Esophagus muscularis mucosa (tissue), 4 donors: ENCODE measurements around the gene OR10C1. TPM values are rescaled to one million over a fixed set of nuclear protein-coding genes. Genes with fewer than 3 reads are reported as not detected.
"Not testable (repeated sequence)": the region's sequence is repeated elsewhere in the genome, so short reads cannot be mapped to it uniquely, and the experiment has no call there.

Experiments used
- DNase-seq: peaks from one replicate; pipeline ENCODE4 v3.0.0-alpha.2; 2017; ENCODE audit errors: extremely low spot score
- H3K27ac ChIP-seq, 4 donors: fragments of 200-600 bp; sonication (generic); replicated peaks in 1 of 4; 1 replicate in 3 of 4; 2 replicates in 1 of 4; pipeline ENCODE4 v1.5.1; 2016 to 2019; ENCODE audit warnings: mild to moderate bottlenecking in 1 of 4
- H3K27me3 ChIP-seq, 4 donors: fragments of 200-600 bp; sonication (generic); one replicate each; pipeline versions ENCODE4 v1.5.1 to v1.6.0; 2016 to 2019
- H3K36me3 ChIP-seq, 4 donors: fragments of 200-600 bp; sonication (generic); one replicate each; pipeline ENCODE4 v1.5.1; 2016 to 2019
- H3K4me1 ChIP-seq, 4 donors: fragments of 200-600 bp; sonication (generic); one replicate each; pipeline ENCODE4 v1.5.1; 2016 to 2019
- H3K4me3 ChIP-seq, 4 donors: fragments of 200-600 bp; sonication (generic); 1 replicate in 2 of 4; 2 replicates in 2 of 4; pipeline ENCODE4 v1.5.1; 2016 to 2019; ENCODE audit warnings: mild to moderate bottlenecking in 4 of 4, moderate library complexity in 1 of 4
- H3K9me3 ChIP-seq, 4 donors: fragments of 200-600 bp; sonication (generic); 1 replicate in 3 of 4; 2 replicates in 1 of 4; pipeline ENCODE4 v1.5.1; 2016 to 2019
- CTCF ChIP-seq, 3 experiments: fragments of 200-600 bp in 2 of 3; fragments of 450-650 bp in 1 of 3; sonication (generic) in 2 of 3; IDR thresholded peaks; one replicate each; pipeline ENCODE4 v1.5.1; 2017 to 2019; ENCODE audit warnings: antibody characterized with exemption in 3 of 3, mild to moderate bottlenecking in 2 of 3, moderate library complexity in 1 of 3
- EP300 ChIP-seq: sonication (generic); formaldehyde crosslinking; IDR thresholded peaks from one replicate; pipeline ENCODE4 v1.6.1; 2017; ENCODE audit warnings: antibody characterized with exemption
- POLR2A ChIP-seq: fragments of 450-650 bp; IDR thresholded peaks from one replicate; pipeline ENCODE4 v1.6.1; 2017; ENCODE audit warnings: antibody characterized with exemption, moderate library complexity, mild to moderate bottlenecking, low read depth
- POLR2AphosphoS5 ChIP-seq, 2 donors: sonication (generic); formaldehyde crosslinking; IDR thresholded peaks; one replicate each; pipeline ENCODE4 v1.6.1; 2017; ENCODE audit warnings: antibody characterized with exemption in 2 of 2
- WGBS: methylation state at CpG from one replicate; pipeline ENCODE4 v1.1.5; 2018; 5-methylcytosine and 5-hydroxymethylcytosine counted together
- intact Hi-C: fragments of 100-400 bp; cut with DNase I; formaldehyde crosslinking; loops from one replicate; pipeline ENCODE4 v1.15.1; 2023
- total RNA-seq, 4 donors: library from RNA; depleted of rRNA; stranded (reverse); fragments of >200 nt; gene quantifications; one replicate each; pipeline versions ENCODE4 v1.1.0 to v1.2.1, GENCODE V29; 2016

OR10C1 gene
- total RNA-seq, 4 donors from 2014 or later = not detected

- TF ChIP-seq POLR2AphosphoS5 (IDR thresholded peaks at IDR 0.05) = no peak
- no peak for TF ChIP-seq CTCF (IDR thresholded peaks at IDR 0.05)
- no peak for TF ChIP-seq EP300
- TF ChIP-seq POLR2A = no peak
- 66% methylated on average over 3 of the region's 3 CpGs for WGBS
- Histone ChIP-seq H3K4me1 (no peaks in the 10 kb centered on the region), H3K9me3 (peaks cover 0 to 3% (median 0%) of the 10 kb centered on the region in 4 donors), H3K4me3 (no peak overlapping the region), H3K27me3 (no peaks in the 10 kb centered on the region), H3K36me3 (no peaks in the 10 kb centered on the region), H3K27ac (no peak overlapping the region)
- DNase-seq = no peak
- intact Hi-C loops = no loop called here
Measured at GRCh38 chr6:29419516-29419915, 19.6 kb upstream of the OR10C1 start.

- Histone ChIP-seq H3K27me3 (no peaks in the 10 kb centered on the region), H3K4me1 (no peaks in the 10 kb centered on the region), H3K4me3 (no peak overlapping the region), H3K36me3 (no peaks in the 10 kb centered on the region), H3K27ac (no peak overlapping the region), H3K9me3 (peaks cover 0 to 3% (median 0%) of the 10 kb centered on the region in 4 donors)
- intact Hi-C loops = no loop called here
- TF ChIP-seq CTCF (IDR thresholded peaks at IDR 0.05) (no peak), POLR2A (no peak), POLR2AphosphoS5 (IDR thresholded peaks at IDR 0.05) (no peak), EP300 (no peak)
- WGBS = 81% methylated on average over 2 of the region's 2 CpGs
- no peak for DNase-seq
Measured at GRCh38 chr6:29424168-29424567, 14.9 kb upstream of the OR10C1 start.

GRCh38 chr6:29424575-29424974, 14.5 kb upstream of the OR10C1 start:
- WGBS = 64% methylated on average over 2 of the region's 2 CpGs

DNA sequence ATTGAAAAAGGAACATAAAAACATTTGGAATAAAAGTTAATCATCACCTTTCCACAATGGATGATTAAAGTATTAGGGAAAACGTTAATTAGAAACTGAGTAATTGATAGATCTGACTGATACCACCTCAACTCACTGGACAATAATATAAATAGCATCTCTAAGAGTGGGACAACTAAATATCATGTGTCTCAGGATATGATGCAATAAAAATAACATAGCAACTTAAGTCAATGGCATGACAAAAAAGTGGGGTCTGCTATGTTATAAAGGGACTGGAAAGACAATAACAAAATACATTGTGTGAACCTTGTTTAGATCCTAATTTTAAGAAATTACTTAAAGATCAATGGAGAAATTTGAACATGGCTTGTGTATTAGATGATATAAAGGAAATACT, 14.0 kb upstream of the OR10C1 start:
- 49% methylated on average over 1 of the region's 1 CpG for whole genome bisulfite sequencing
- Histone ChIP-seq H3K27me3 (no peaks in the 10 kb centered on the region), H3K4me1 (no peaks in the 10 kb centered on the region), H3K36me3 (no peaks in the 10 kb centered on the region), H3K9me3 (peaks cover 0 to 3% (median 0%) of the 10 kb centered on the region in 4 donors), H3K27ac (no peak overlapping the region), H3K4me3 (no peak overlapping the region)
- TF ChIP-seq POLR2A (no peak), POLR2AphosphoS5 (IDR thresholded peaks at IDR 0.05) (no peak), EP300 (no peak), CTCF (IDR thresholded peaks at IDR 0.05) (no peak)
- intact Hi-C loops = no loop called here
- DNase-seq = no peak

More at GRCh38 chr6:29424575-29424974, 14.5 kb upstream of the OR10C1 start:
- H3K4me1 ChIP-seq = no peaks in the 10 kb centered on the region
- H3K27ac ChIP-seq = no peak overlapping the region
- H3K36me3 ChIP-seq = no peaks in the 10 kb centered on the region
- peaks cover 0 to 3% (median 0%) of the 10 kb centered on the region in 4 donors for H3K9me3 ChIP-seq
- H3K4me3 ChIP-seq = no peak overlapping the region
- intact Hi-C loops = no loop called here
- DNase-seq = no peak
- TF ChIP-seq CTCF (IDR thresholded peaks at IDR 0.05) (no peak), POLR2AphosphoS5 (IDR thresholded peaks at IDR 0.05) (no peak), EP300 (no peak), POLR2A (no peak)
- H3K27me3 ChIP-seq = no peaks in the 10 kb centered on the region

DNA sequence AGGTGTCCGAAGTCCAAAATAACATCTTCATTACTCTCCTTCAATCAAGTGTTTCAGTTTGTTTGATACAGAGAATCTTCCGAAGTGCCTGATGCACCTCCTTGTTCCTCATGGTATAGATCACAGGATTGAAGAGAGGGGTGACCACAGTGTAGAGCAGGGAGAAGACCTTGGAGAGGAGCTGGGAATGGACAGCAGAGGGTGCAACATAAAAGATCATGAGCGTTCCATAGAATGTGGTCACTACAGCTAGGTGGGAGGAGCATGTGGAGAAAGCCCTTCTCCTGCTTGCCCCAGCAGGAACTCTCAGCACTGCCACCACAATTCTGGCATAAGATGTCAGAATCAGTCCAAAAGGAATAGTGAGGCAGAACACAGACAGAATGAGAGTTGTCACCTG, 12.5 kb upstream of the OR10C1 start:
- Histone ChIP-seq H3K27ac (no peak overlapping the region), H3K36me3 (no peaks in the 10 kb centered on the region), H3K27me3 (no peaks in the 10 kb centered on the region), H3K4me1 (no peaks in the 10 kb centered on the region), H3K9me3 (no peaks in the 10 kb centered on the region), H3K4me3 (no peak overlapping the region)
- WGBS = 91% methylated on average over 3 of the region's 3 CpGs
- DNase-seq = no peak
- intact Hi-C loops = no loop called here
- no peak for TF ChIP-seq POLR2AphosphoS5 (IDR thresholded peaks at IDR 0.05)
- no peak for TF ChIP-seq POLR2A
- no peak for TF ChIP-seq CTCF (IDR thresholded peaks at IDR 0.05)
- no peak for TF ChIP-seq EP300

GRCh38 chr6:29436730-29437129, 2.4 kb upstream of the OR10C1 start:
- 72% methylated on average over 18 of the region's 18 CpGs for WGBS
- intact Hi-C loops, DNase-seq, H3K4me1 ChIP-seq, H3K36me3 ChIP-seq, H3K4me3 ChIP-seq, H3K9me3 ChIP-seq, H3K27ac ChIP-seq: not testable (repeated sequence)
- H3K27me3 ChIP-seq = peaks cover 0 to 11% (median 0%) of the 10 kb centered on the region in 4 donors
